ENCODE measurements around the gene SMYD3.

GRCh38 chr1:246081856-246082668 is 425.0 kb downstream of the SMYD3 start:
- TF ChIP-seq CTCF (conservative IDR thresholded peaks at IDR 0.05): no peak
- TF ChIP-seq ZFX (IDR thresholded peaks at IDR 0.05): no peak

Measured in C4-2B (cell line).